HCT116 (cell line): ENCODE data around the gene SRSF7.

Source experiments
- CEBPB ChIP-seq: IDR thresholded peaks from 2 replicates; pipeline ENCODE4 v1.6.1; 2012; ENCODE audit warnings: low read depth
- EZH2 ChIP-seq: fragments of 200-600 bp; sonication (generic); IDR thresholded peaks from 2 replicates; pipeline ENCODE4 v1.6.1; 2017; ENCODE audit warnings: antibody characterized with exemption, mixed run types
- EZH2phosphoT487 ChIP-seq: fragments of 200-600 bp; IDR thresholded peaks from 2 replicates; pipeline ENCODE4 v1.6.1; 2018; ENCODE audit warnings: antibody characterized with exemption, borderline replicate concordance
- POLR2AphosphoS5 ChIP-seq: IDR thresholded peaks from 2 replicates; pipeline ENCODE4 v1.6.1; 2011; ENCODE audit warnings: mild to moderate bottlenecking, low read depth, low read length, moderate library complexity
- TCF7L2 ChIP-seq: IDR thresholded peaks from 2 replicates; pipeline ENCODE4 v1.7.0; 2011; ENCODE audit warnings: borderline replicate concordance, inconsistent platforms; ENCODE audit not compliant: insufficient read depth, insufficient read length; ENCODE audit errors: extremely low read depth
- YY1 ChIP-seq: IDR thresholded peaks from 2 replicates; pipeline ENCODE4 v1.6.1; 2011; ENCODE audit warnings: low read length, low read depth, moderate library complexity, mild to moderate bottlenecking; ENCODE audit not compliant: insufficient replicate concordance; ENCODE audit errors: extremely low read depth
- TF ChIP-seq, protein P1 (sequence below), 3 experiments: fragments of 200-600 bp in 1 of 3; sonication (generic) in 1 of 3; IDR thresholded peaks in 2 of 3; conservative IDR thresholded peaks in 1 of 3; 2 replicates each; pipeline ENCODE4 v1.5.1; 2012 to 2017; ENCODE audit warnings: low read depth in 2 of 3, low read length in 2 of 3, antibody characterized with exemption in 1 of 3, borderline replicate concordance in 1 of 3, control low read depth in 1 of 3, mild to moderate bottlenecking in 1 of 3, mixed read lengths in 1 of 3, mixed run types in 1 of 3, moderate library complexity in 1 of 3; ENCODE audit not compliant: insufficient read depth in 1 of 3
- TF ChIP-seq, protein P2 (sequence below): IDR thresholded peaks from 2 replicates; pipeline ENCODE4 v1.6.1; 2011; ENCODE audit warnings: mild to moderate bottlenecking, low read length, moderate library complexity; ENCODE audit not compliant: insufficient replicate concordance; ENCODE audit errors: extremely low read depth

DNA sequence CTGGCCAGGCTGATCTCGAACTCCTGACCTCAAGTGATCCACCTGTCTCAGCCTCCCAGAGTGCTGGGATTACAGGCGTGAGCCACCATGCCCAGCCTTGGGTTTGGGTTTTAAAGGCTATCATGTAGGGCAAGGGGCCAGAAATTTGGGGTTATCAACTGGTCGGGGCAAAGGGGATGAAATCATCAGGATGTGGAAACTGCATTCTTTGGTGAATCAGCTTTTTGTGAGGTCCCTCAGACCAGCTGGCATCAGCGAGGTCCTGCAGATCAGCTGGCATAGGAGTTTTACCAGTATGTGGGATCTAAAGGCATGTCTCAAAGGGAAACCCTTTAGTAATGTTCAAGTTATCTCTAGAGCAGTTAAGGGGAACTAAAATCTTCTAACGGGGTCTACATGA is 20.5 kb upstream of the SRSF7 start:
- TF ChIP-seq, protein P1, sequence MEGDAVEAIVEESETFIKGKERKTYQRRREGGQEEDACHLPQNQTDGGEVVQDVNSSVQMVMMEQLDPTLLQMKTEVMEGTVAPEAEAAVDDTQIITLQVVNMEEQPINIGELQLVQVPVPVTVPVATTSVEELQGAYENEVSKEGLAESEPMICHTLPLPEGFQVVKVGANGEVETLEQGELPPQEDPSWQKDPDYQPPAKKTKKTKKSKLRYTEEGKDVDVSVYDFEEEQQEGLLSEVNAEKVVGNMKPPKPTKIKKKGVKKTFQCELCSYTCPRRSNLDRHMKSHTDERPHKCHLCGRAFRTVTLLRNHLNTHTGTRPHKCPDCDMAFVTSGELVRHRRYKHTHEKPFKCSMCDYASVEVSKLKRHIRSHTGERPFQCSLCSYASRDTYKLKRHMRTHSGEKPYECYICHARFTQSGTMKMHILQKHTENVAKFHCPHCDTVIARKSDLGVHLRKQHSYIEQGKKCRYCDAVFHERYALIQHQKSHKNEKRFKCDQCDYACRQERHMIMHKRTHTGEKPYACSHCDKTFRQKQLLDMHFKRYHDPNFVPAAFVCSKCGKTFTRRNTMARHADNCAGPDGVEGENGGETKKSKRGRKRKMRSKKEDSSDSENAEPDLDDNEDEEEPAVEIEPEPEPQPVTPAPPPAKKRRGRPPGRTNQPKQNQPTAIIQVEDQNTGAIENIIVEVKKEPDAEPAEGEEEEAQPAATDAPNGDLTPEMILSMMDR (IDR thresholded peaks at IDR 0.05 in 2 of 3, conservative IDR thresholded peaks at IDR 0.05 in 1 of 3; ENCODE audit: borderline replicate concordance in 1 of 3, insufficient read depth in 1 of 3, low read depth in 2 of 3, low read length in 2 of 3): no peak
- TF ChIP-seq EZH2 (no peak), POLR2AphosphoS5 (no peak), CEBPB (no peak), EZH2phosphoT487 (no peak), YY1 (no peak), TCF7L2 (no peak)
- TF ChIP-seq, protein P2, sequence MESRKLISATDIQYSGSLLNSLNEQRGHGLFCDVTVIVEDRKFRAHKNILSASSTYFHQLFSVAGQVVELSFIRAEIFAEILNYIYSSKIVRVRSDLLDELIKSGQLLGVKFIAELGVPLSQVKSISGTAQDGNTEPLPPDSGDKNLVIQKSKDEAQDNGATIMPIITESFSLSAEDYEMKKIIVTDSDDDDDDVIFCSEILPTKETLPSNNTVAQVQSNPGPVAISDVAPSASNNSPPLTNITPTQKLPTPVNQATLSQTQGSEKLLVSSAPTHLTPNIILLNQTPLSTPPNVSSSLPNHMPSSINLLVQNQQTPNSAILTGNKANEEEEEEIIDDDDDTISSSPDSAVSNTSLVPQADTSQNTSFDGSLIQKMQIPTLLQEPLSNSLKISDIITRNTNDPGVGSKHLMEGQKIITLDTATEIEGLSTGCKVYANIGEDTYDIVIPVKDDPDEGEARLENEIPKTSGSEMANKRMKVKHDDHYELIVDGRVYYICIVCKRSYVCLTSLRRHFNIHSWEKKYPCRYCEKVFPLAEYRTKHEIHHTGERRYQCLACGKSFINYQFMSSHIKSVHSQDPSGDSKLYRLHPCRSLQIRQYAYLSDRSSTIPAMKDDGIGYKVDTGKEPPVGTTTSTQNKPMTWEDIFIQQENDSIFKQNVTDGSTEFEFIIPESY: no peak
